SK-N-SH (cell line): ENCODE data around the gene ST7L. TPM values are rescaled to one million over a fixed set of nuclear protein-coding genes. Genes with fewer than 3 reads are reported as not detected.

Source experiments
- CTCF ChIA-PET: fragments of 300-600, 350-600 bp; formaldehyde crosslinking; extraction: SDS; loops from one replicate; lab custom pipeline; 2021; lab: Yijun Ruan, JAX
- POLR2A ChIA-PET: fragments of 350-600 bp; sonication (Branson Sonifier 250); formaldehyde crosslinking; extraction: SDS; loops from one replicate; lab custom pipeline; 2020; ENCODE audit warnings: antibody characterized with exemption, inconsistent platforms; lab: Yijun Ruan, JAX
- DNase-seq: peaks from one replicate; pipeline ENCODE4 v3.0.0; 2012
- H2AFZ ChIP-seq: fragments of 200-600 bp; sonication (generic); 2 replicates; pipeline ENCODE4 v1.8.1; 2016; ENCODE audit warnings: antibody characterized with exemption, mild to moderate bottlenecking, low read depth
- H3F3A ChIP-seq: fragments of 200-600 bp; sonication (generic); replicated peaks from 2 replicates; pipeline ENCODE3; 2016; ENCODE audit warnings: antibody characterized with exemption, mild to moderate bottlenecking; ENCODE audit not compliant: insufficient read depth
- H3K27ac ChIP-seq, 2 experiments: fragments of 200-500 bp in 1 of 2; fragments of 200-600 bp in 1 of 2; sonication (Bioruptor generic) in 1 of 2; sonication (generic), shearing (Covaris generic) in 1 of 2; 2 replicates each; pipeline versions ENCODE4 v1.5.1 to v1.6.1; 2014 to 2016; ENCODE audit warnings: low read depth in 2 of 2, inconsistent platforms in 1 of 2, low read length in 1 of 2, mild to moderate bottlenecking in 1 of 2, mixed read lengths in 1 of 2
- H3K27me3 ChIP-seq: fragments of 200-600 bp; sonication (generic), shearing (Covaris generic); 2 replicates; pipeline ENCODE4 v1.6.1; 2016; ENCODE audit warnings: mixed run types; ENCODE audit not compliant: insufficient read depth
- H3K36me3 ChIP-seq, 2 experiments: fragments of 200-500 bp in 1 of 2; fragments of 200-600 bp in 1 of 2; sonication (Bioruptor generic) in 1 of 2; sonication (generic) in 1 of 2; replicated peaks in 1 of 2; 2 replicates each; pipeline versions ENCODE3 to v1.5.1; 2014 to 2016; ENCODE audit warnings: low read length in 1 of 2, mild to moderate bottlenecking in 1 of 2; ENCODE audit not compliant: insufficient read depth in 2 of 2, control insufficient read depth in 1 of 2
- H3K4me1 ChIP-seq, 2 experiments: fragments of 200-500 bp in 1 of 2; fragments of 200-600 bp in 1 of 2; sonication (Bioruptor generic) in 1 of 2; sonication (generic), shearing (Covaris generic) in 1 of 2; 2 replicates each; pipeline versions ENCODE4 v1.5.1 to v1.6.1; 2014 to 2016; ENCODE audit warnings: low read depth in 1 of 2, low read length in 1 of 2, mixed run types in 1 of 2; ENCODE audit not compliant: insufficient read depth in 2 of 2, control insufficient read depth in 1 of 2
- H3K4me2 ChIP-seq: fragments of 200-600 bp; sonication (generic), shearing (Covaris generic); 2 replicates; pipeline ENCODE4 v1.6.1; 2017; ENCODE audit warnings: mixed run types
- H3K4me3 ChIP-seq, 2 experiments: fragments of 200-500 bp in 1 of 2; fragments of 200-600 bp in 1 of 2; sonication (Bioruptor generic) in 1 of 2; sonication (generic), shearing (Covaris generic) in 1 of 2; 2 replicates each; pipeline versions ENCODE4 v1.5.1 to v1.8.1; 2014 to 2016; ENCODE audit warnings: low read depth in 2 of 2, inconsistent platforms in 1 of 2, low read length in 1 of 2, mild to moderate bottlenecking in 1 of 2, mixed read lengths in 1 of 2, moderate library complexity in 1 of 2
- H3K79me2 ChIP-seq: fragments of 200-600 bp; sonication (generic); 2 replicates; pipeline ENCODE4 v1.8.1; 2017; ENCODE audit warnings: mild to moderate bottlenecking; ENCODE audit not compliant: insufficient read depth
- H3K9ac ChIP-seq: fragments of 200-600 bp; sonication (generic); 2 replicates; pipeline ENCODE4 v1.6.1; 2017; ENCODE audit warnings: mixed run types
- H3K9me2 ChIP-seq: fragments of 200-600 bp; sonication (generic); 2 replicates; pipeline ENCODE4 v1.6.1; 2017; ENCODE audit warnings: mixed run types
- H3K9me3 ChIP-seq: fragments of 200-600 bp; sonication (generic); 2 replicates; pipeline ENCODE4 v1.6.1; 2017; ENCODE audit warnings: mixed run types, mild to moderate bottlenecking, moderate library complexity
- H4K20me1 ChIP-seq: fragments of 200-600 bp; sonication (generic); 2 replicates; pipeline ENCODE4 v1.6.1; 2017; ENCODE audit warnings: mild to moderate bottlenecking, mixed run types; ENCODE audit not compliant: insufficient read depth
- CTCF ChIP-seq: fragments of 200-600 bp; sonication (generic); IDR thresholded peaks from 2 replicates; pipeline ENCODE4 v1.6.1; 2017; ENCODE audit warnings: antibody characterized with exemption, mild to moderate bottlenecking, moderate library complexity
- ELF1 ChIP-seq: IDR thresholded peaks from 2 replicates; pipeline ENCODE4 v1.4.0; 2012
- EP300 ChIP-seq, 2 experiments: IDR thresholded peaks; 2 replicates each; pipeline versions ENCODE4 v1.4.0 to v1.6.1; 2012; ENCODE audit warnings: borderline replicate concordance in 1 of 2, low read depth in 1 of 2, low read length in 1 of 2
- EZH2phosphoT487 ChIP-seq: fragments of 200-600 bp; sonication (generic); IDR thresholded peaks from 2 replicates; pipeline ENCODE4 v1.6.1; 2017; ENCODE audit warnings: low read depth, mixed run types, mild to moderate bottlenecking, antibody characterized with exemption, moderate library complexity, borderline replicate concordance
- FOXJ3 ChIP-seq: sonication (generic); formaldehyde crosslinking; IDR thresholded peaks from 2 replicates; pipeline ENCODE4 v1.5.1; 2020; ENCODE audit warnings: mild to moderate bottlenecking, missing genetic modification reagents
- JUND ChIP-seq: IDR thresholded peaks from 2 replicates; pipeline ENCODE4 v1.4.0; 2012
- MAX ChIP-seq: IDR thresholded peaks from 2 replicates; pipeline ENCODE4 v1.4.0; 2012; ENCODE audit warnings: low read depth
- NFIC ChIP-seq: IDR thresholded peaks from 2 replicates; pipeline ENCODE4 v1.4.0; 2012; ENCODE audit warnings: borderline replicate concordance
- NRF1 ChIP-seq: IDR thresholded peaks from 2 replicates; pipeline ENCODE4 v1.6.1; 2012; ENCODE audit warnings: low read depth, mild to moderate bottlenecking, low read length
- PBX3 ChIP-seq: IDR thresholded peaks from 2 replicates; pipeline ENCODE4; 2012
- POLR2AphosphoS5 ChIP-seq: IDR thresholded peaks from 2 replicates; pipeline ENCODE4 v1.6.1; 2012; ENCODE audit warnings: low read depth, low read length
- RAD21 ChIP-seq: IDR thresholded peaks from 2 replicates; pipeline ENCODE4 v1.6.1; 2012; ENCODE audit warnings: mild to moderate bottlenecking, low read length
- RCOR1 ChIP-seq: fragments of 150-350 bp; IDR thresholded peaks from 2 replicates; pipeline ENCODE4 v1.6.1; 2017; ENCODE audit warnings: antibody characterized with exemption, low read length
- RFX5 ChIP-seq: IDR thresholded peaks from 2 replicates; pipeline ENCODE4 v1.6.1; 2012; ENCODE audit warnings: mild to moderate bottlenecking, improper control_type of control experiment, low read length
- RXRA ChIP-seq: IDR thresholded peaks from 2 replicates; pipeline ENCODE4 v1.4.0; 2012; ENCODE audit warnings: low read depth, mild to moderate bottlenecking, borderline replicate concordance
- SIN3A ChIP-seq: IDR thresholded peaks from 2 replicates; pipeline ENCODE4 v1.6.1; 2012; ENCODE audit warnings: low read depth, mild to moderate bottlenecking, low read length, moderate library complexity, borderline replicate concordance
- SMC3 ChIP-seq: IDR thresholded peaks from 2 replicates; pipeline ENCODE4 v1.6.1; 2012; ENCODE audit warnings: low read depth, low read length, improper control_type of control experiment
- TAF1 ChIP-seq: IDR thresholded peaks from 2 replicates; pipeline ENCODE4 v1.6.1; 2012; ENCODE audit warnings: low read depth, mild to moderate bottlenecking, low read length, moderate library complexity, borderline replicate concordance
- TCF12 ChIP-seq: IDR thresholded peaks from 2 replicates; pipeline ENCODE4 v1.4.0; 2012
- WGBS: methylation state at CpG from one replicate; pipeline ENCODE4 v1.1.6; 2017; ENCODE audit warnings: low lambda C conversion rate; 5-methylcytosine and 5-hydroxymethylcytosine counted together
- polyA plus RNA-seq, 3 experiments: library from polyadenylated mRNA; depleted of rRNA; stranded (reverse); fragments of >200 nt; gene quantifications; 2 replicates each; pipeline ENCODE4 v1.2.3, GENCODE V29; 2012
- TF ChIP-seq, protein P1 (sequence below): IDR thresholded peaks from 2 replicates; pipeline ENCODE4 v1.4.0; 2012; ENCODE audit warnings: low read depth, borderline replicate concordance
- TF ChIP-seq, protein P2 (sequence below): IDR thresholded peaks from 2 replicates; pipeline ENCODE4 v1.6.1; 2012; ENCODE audit warnings: mild to moderate bottlenecking, low read depth, low read length, moderate library complexity

The ST7L gene
- polyA plus RNA-seq, 1 of the 3 experiments (the other 2 are of a cell fraction): 17.9 TPM

DNA sequence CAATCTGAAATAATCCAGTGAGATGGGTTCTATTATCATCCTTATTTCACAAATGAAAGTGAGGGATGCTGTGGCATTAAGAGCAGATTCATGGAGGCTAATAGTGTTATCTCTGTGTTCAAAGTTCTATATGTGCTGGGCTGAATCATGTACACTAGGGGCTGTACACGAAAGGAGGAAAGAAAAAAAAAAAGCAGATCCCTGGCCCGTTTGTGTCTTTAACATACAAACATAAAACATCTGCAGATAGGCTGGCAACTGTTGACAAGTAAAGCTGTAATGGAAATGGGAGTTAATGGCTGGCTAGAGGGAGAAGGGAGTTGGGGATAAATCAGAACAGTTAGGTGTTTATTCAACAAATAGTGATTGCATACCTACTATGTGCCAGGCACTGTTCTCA lies 107.0 kb downstream of the ST7L start:
- H3K4me3 ChIP-seq: no peak overlapping the region
- no peak overlapping the region for H3K27ac ChIP-seq
- H2AFZ ChIP-seq: no peak overlapping the region
- peak; percentile 22 for DNase-seq
- CTCF ChIA-PET: interaction anchor here (1.2 to 1.7 kb wide), 3 partner anchors 9 to 196 kb away, joined by 3 to 12 read pairs (median 3); partner anchors contain the start of gene RHOC
- no peaks in the 10 kb centered on the region for H3K36me3 ChIP-seq
- TF ChIP-seq RFX5: peak; percentile 70; the same call in 1 of the 2 replicates
- TF ChIP-seq SIN3A: no peak
- no peak for TF ChIP-seq EZH2phosphoT487
- H3K79me2 ChIP-seq: no peaks in the 10 kb centered on the region
- H3F3A ChIP-seq: no peaks in the 10 kb centered on the region
- H3K4me1 ChIP-seq: peaks cover 0 to 10% of the 10 kb centered on the region in 2 experiments; a peak in 1 of 4 replicates
- WGBS: 45% methylated on average over 2 of the region's 2 CpGs
- no peaks in the 10 kb centered on the region for H4K20me1 ChIP-seq
- no peak overlapping the region for H3K9ac ChIP-seq
- H3K4me2 ChIP-seq: no peak overlapping the region
- no peaks in the 10 kb centered on the region for H3K9me3 ChIP-seq
- POLR2A ChIA-PET: no interaction called here
- H3K27me3 ChIP-seq: no peaks in the 10 kb centered on the region
- H3K9me2 ChIP-seq: no peaks in the 10 kb centered on the region

DNA sequence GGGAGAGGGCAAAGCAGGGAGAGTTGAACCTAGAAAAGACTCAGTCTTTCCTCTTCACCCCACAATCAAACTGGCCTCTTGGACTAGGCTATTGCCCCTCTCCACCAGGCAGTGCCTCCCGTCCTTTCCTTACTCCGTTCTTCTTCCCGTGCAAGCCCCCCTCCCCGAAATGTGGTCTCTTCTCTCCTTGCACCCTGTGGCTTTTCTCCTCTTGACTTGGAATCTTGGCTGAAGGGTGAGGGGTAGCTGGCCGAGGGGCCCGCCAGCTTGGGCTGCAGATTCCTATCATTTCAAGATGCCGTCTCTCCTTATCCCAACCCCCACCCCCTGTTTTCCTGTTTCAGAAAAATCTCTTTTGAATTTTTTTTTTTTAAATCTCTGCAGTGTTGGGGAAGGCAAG lies 108.6 kb downstream of the ST7L start:
- TF ChIP-seq POLR2AphosphoS5 (no peak), TAF1 (no peak), ELF1 (no peak), RAD21 (no peak), FOXJ3 (CRISPR knock-in tag) (no peak), RXRA (no peak), RFX5 (no peak), JUND (no peak), CTCF (no peak), EZH2phosphoT487 (no peak), NFIC (no peak), TCF12 (no peak), MAX (no peak), NRF1 (no peak), PBX3 (no peak), EP300 (IDR thresholded peaks at IDR 0.05; ENCODE audit: borderline replicate concordance in 1 of 2, low read depth in 1 of 2, low read length in 1 of 2) (no peak), RCOR1 (no peak), SMC3 (no peak)
- TF ChIP-seq, protein P1, sequence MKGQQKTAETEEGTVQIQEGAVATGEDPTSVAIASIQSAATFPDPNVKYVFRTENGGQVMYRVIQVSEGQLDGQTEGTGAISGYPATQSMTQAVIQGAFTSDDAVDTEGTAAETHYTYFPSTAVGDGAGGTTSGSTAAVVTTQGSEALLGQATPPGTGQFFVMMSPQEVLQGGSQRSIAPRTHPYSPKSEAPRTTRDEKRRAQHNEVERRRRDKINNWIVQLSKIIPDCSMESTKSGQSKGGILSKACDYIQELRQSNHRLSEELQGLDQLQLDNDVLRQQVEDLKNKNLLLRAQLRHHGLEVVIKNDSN: no peak
- TF ChIP-seq, protein P2, sequence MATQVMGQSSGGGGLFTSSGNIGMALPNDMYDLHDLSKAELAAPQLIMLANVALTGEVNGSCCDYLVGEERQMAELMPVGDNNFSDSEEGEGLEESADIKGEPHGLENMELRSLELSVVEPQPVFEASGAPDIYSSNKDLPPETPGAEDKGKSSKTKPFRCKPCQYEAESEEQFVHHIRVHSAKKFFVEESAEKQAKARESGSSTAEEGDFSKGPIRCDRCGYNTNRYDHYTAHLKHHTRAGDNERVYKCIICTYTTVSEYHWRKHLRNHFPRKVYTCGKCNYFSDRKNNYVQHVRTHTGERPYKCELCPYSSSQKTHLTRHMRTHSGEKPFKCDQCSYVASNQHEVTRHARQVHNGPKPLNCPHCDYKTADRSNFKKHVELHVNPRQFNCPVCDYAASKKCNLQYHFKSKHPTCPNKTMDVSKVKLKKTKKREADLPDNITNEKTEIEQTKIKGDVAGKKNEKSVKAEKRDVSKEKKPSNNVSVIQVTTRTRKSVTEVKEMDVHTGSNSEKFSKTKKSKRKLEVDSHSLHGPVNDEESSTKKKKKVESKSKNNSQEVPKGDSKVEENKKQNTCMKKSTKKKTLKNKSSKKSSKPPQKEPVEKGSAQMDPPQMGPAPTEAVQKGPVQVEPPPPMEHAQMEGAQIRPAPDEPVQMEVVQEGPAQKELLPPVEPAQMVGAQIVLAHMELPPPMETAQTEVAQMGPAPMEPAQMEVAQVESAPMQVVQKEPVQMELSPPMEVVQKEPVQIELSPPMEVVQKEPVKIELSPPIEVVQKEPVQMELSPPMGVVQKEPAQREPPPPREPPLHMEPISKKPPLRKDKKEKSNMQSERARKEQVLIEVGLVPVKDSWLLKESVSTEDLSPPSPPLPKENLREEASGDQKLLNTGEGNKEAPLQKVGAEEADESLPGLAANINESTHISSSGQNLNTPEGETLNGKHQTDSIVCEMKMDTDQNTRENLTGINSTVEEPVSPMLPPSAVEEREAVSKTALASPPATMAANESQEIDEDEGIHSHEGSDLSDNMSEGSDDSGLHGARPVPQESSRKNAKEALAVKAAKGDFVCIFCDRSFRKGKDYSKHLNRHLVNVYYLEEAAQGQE: no peak
- TF ChIP-seq, all 33 proteins: peak for 0
- no peak overlapping the region for H3K4me3 ChIP-seq
- H3K36me3 ChIP-seq: no peaks in the 10 kb centered on the region
- 95% methylated on average over 7 of the region's 7 CpGs for WGBS
- peaks cover 0 to 10% of the 10 kb centered on the region in 2 experiments; a peak in 1 of 4 replicates for H3K4me1 ChIP-seq
- no peaks in the 10 kb centered on the region for H3K79me2 ChIP-seq
- H3K9ac ChIP-seq: no peak overlapping the region
- no peaks in the 10 kb centered on the region for H3K9me2 ChIP-seq
- H3K9me3 ChIP-seq: no peaks in the 10 kb centered on the region
- POLR2A ChIA-PET: no interaction called here
- no peak overlapping the region for H3K27ac ChIP-seq
- no peak for DNase-seq
- no peak overlapping the region for H2AFZ ChIP-seq
- no peaks in the 10 kb centered on the region for H3K27me3 ChIP-seq
- no peaks in the 10 kb centered on the region for H4K20me1 ChIP-seq
- no peak overlapping the region for H3K4me2 ChIP-seq
- H3F3A ChIP-seq: no peaks in the 10 kb centered on the region
- CTCF ChIA-PET: interaction anchor here (1.0 to 1.4 kb wide), 2 partner anchors 8 to 120 kb away, joined by 3 to 4 read pairs; no protein-coding TSS in a partner anchor
